HG03439 (cell line): Measurements from ENCODE around the gene TYW1B.
"Not testable (repeated sequence)": the region's sequence is repeated elsewhere in the genome, so short reads cannot be mapped to it uniquely, and the experiment has no call there.

Experiments used
- ATAC-seq: cut with Tn5 transposase; IDR thresholded peaks from one replicate; pipeline ENCODE4 v1.9.1; 2021; ENCODE audit warnings: mild to moderate bottlenecking, moderate library complexity; ENCODE audit not compliant: unreplicated experiment

The TYW1B gene

GRCh38 chr7:72705693-72706092, 122.3 kb downstream of the TYW1B start:
- ATAC-seq = not testable (repeated sequence)

GRCh38 chr7:72704894-72705293, 123.1 kb downstream of the TYW1B start:
- ATAC-seq = no peak

GRCh38 chr7:72700548-72700947, 127.5 kb downstream of the TYW1B start:
- not testable (repeated sequence) for ATAC-seq

GRCh38 chr7:72697066-72697465, 130.9 kb downstream of the TYW1B start:
- not testable (repeated sequence) for ATAC-seq

GRCh38 chr7:72696643-72697042, 131.4 kb downstream of the TYW1B start:
- ATAC-seq = not testable (repeated sequence)

- ATAC-seq = not testable (repeated sequence)
These were observed 132.5 kb downstream of the TYW1B start for GRCh38 chr7:72695482-72695881.

GRCh38 chr7:72691442-72691841, 136.6 kb downstream of the TYW1B start:
- not testable (repeated sequence) for ATAC-seq

GRCh38 chr7:72690177-72690576, 137.8 kb downstream of the TYW1B start:
- not testable (repeated sequence) for ATAC-seq

GRCh38 chr7:72689344-72689743, 138.7 kb downstream of the TYW1B start:
- not testable (repeated sequence) for ATAC-seq

GRCh38 chr7:72681211-72681610, 146.8 kb downstream of the TYW1B start:
- not testable (repeated sequence) for ATAC-seq

- ATAC-seq = peak; percentile 67
These were observed 151.1 kb downstream of the TYW1B start for GRCh38 chr7:72676880-72677279.

- ATAC-seq = not testable (repeated sequence)
These were observed 151.8 kb downstream of the TYW1B start for GRCh38 chr7:72676086-72676690.

GRCh38 chr7:72675686-72676085, 152.3 kb downstream of the TYW1B start:
- not testable (repeated sequence) for ATAC-seq

- no peak for ATAC-seq
These were observed 153.6 kb downstream of the TYW1B start for GRCh38 chr7:72674394-72674793.

GRCh38 chr7:72670850-72671249, 157.2 kb downstream of the TYW1B start:
- ATAC-seq = not testable (repeated sequence)

- ATAC-seq = not testable (repeated sequence)
These were observed 159.6 kb downstream of the TYW1B start for GRCh38 chr7:72668435-72668834.

- not testable (repeated sequence) for ATAC-seq
These were observed 161.0 kb downstream of the TYW1B start for GRCh38 chr7:72667049-72667448.

GRCh38 chr7:72648574-72648973, 179.4 kb downstream of the TYW1B start:
- ATAC-seq = not testable (repeated sequence)

GRCh38 chr7:72643708-72644107, 184.3 kb downstream of the TYW1B start:
- not testable (repeated sequence) for ATAC-seq

- ATAC-seq = not testable (repeated sequence)
These were observed 186.3 kb downstream of the TYW1B start for GRCh38 chr7:72641485-72642248.

- ATAC-seq = not testable (repeated sequence)
These were observed 187.3 kb downstream of the TYW1B start for GRCh38 chr7:72640740-72641139.

GRCh38 chr7:72635273-72635908, 192.6 kb downstream of the TYW1B start:
- ATAC-seq = not testable (repeated sequence)
